Breast epithelium (tissue), 3 donors: Measurements from ENCODE around the gene ATP1B2.

Experiments used
- POLR2A ChIP-seq: fragments of 450-650 bp; IDR thresholded peaks from one replicate; pipeline ENCODE4 v1.6.1; 2016; ENCODE audit warnings: antibody characterized with exemption, mild to moderate bottlenecking, moderate library complexity
- POLR2AphosphoS5 ChIP-seq, 3 donors: sonication (generic); formaldehyde crosslinking; IDR thresholded peaks; one replicate each; pipeline ENCODE4 v1.6.1; 2017; ENCODE audit warnings: antibody characterized with exemption in 3 of 3
- TF ChIP-seq, protein P1 (sequence below), 3 donors: fragments of 450-650 bp; IDR thresholded peaks; one replicate each; pipeline ENCODE4 v1.5.1; 2016 to 2017; ENCODE audit warnings: antibody characterized with exemption in 3 of 3, mild to moderate bottlenecking in 3 of 3, moderate library complexity in 3 of 3

DNA sequence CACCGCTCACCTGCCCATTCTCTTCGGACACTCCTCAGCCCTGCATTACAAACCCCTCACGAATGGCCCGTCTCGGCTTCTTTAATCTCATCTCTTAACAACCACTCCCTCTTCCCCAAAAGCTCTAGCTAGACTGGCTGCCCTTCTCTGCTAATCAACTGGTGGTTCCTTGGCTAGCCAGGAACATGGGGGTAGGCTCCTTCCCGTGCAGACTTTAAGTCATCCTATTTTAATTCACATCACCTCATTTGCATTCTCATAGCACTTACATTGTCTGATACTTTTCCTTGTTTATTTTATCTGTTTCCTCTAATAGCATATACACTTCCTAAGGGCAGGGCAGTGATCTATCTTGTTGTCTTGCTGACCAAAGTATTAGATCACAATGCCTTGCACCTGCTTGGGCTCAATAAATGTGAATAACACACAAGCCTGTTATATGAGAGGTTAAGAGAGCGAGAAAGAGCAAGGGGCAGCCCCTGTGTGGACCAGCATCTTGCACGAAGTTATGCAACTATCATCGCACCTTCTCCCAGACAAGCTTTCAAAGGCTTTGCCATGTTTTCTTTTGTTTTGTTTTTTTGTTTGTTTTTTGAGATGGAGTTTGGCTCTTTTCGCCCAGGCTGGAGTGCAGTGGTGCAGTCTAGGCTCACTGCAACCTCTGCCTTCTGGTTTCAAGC lies 26.8 kb downstream of the ATP1B2 start:
- TF ChIP-seq, protein P1, sequence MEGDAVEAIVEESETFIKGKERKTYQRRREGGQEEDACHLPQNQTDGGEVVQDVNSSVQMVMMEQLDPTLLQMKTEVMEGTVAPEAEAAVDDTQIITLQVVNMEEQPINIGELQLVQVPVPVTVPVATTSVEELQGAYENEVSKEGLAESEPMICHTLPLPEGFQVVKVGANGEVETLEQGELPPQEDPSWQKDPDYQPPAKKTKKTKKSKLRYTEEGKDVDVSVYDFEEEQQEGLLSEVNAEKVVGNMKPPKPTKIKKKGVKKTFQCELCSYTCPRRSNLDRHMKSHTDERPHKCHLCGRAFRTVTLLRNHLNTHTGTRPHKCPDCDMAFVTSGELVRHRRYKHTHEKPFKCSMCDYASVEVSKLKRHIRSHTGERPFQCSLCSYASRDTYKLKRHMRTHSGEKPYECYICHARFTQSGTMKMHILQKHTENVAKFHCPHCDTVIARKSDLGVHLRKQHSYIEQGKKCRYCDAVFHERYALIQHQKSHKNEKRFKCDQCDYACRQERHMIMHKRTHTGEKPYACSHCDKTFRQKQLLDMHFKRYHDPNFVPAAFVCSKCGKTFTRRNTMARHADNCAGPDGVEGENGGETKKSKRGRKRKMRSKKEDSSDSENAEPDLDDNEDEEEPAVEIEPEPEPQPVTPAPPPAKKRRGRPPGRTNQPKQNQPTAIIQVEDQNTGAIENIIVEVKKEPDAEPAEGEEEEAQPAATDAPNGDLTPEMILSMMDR (IDR thresholded peaks at IDR 0.05), result no peak
- TF ChIP-seq POLR2AphosphoS5 (IDR thresholded peaks at IDR 0.05) (no peak), POLR2A (no peak)
